ENCODE data around the gene LTF.

DNA sequence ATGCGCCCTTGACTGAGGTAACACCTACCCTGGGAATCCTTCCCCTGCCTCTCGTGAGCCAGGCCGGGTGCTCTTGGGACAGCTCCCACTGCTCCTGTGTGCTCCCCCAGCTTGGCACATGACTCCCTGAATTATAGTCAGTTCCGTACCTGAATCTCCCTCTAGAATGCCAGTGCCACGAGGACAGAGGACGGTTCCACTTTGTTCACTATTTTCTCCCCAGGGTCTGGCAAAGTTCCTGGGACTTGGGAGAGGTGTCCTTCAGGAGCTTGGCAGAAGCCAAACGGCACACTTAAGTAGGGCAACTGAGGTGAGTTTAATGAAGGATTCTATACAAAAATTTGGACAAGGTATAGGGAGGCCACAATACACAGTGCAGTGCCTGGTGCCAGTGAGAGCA lies 67.6 kb downstream of the LTF start:
- TF ChIP-seq EZH2 (IDR thresholded peaks at IDR 0.05) = no peak
- no peak for TF ChIP-seq POLR2AphosphoS5 (IDR thresholded peaks at IDR 0.05; ENCODE audit: borderline replicate concordance, low read depth, low read length)
- TF ChIP-seq FOXP2 (optimal IDR thresholded peaks at IDR 0.05; ENCODE audit: control extremely low read depth, extremely low read length, insufficient read depth) = no peak

Data from SK-N-MC (cell line).